Uterus (tissue), 2 donors: ENCODE measurements around the gene PLA2G6.

ENCODE experiments used
- POLR2A ChIP-seq, 2 donors: fragments of 450-650 bp; IDR thresholded peaks; one replicate each; pipeline ENCODE4 v1.6.1; 2016; ENCODE audit warnings: antibody characterized with exemption in 2 of 2, mild to moderate bottlenecking in 1 of 2, moderate library complexity in 1 of 2
- TF ChIP-seq, protein P1 (sequence below), 4 experiments: fragments of 200-600 bp in 2 of 4; fragments of 450-650 bp in 2 of 4; sonication (generic) in 2 of 4; IDR thresholded peaks; one replicate each; pipeline ENCODE4 v1.5.1; 2016 to 2019; ENCODE audit warnings: antibody characterized with exemption in 4 of 4, mild to moderate bottlenecking in 2 of 4, moderate library complexity in 1 of 4

DNA sequence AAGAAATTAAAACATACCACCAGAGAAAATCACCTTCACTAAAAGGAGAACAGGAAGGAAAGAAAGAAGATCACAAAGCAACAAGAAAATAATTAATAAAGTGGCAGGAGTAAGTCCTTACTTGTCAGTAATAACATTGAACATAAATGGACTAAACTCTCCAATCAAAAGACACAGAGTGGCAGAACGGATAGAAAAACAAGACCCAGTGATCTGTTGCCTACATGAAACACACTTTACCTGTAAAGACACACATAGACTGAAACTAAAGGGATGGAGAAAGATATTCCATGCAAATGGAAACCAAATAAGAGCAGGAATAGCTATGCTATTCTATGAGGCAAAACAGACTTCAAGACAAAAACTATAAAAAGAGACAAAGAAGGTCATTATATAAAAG is 25.9 kb downstream of the PLA2G6 start:
- TF ChIP-seq, protein P1, sequence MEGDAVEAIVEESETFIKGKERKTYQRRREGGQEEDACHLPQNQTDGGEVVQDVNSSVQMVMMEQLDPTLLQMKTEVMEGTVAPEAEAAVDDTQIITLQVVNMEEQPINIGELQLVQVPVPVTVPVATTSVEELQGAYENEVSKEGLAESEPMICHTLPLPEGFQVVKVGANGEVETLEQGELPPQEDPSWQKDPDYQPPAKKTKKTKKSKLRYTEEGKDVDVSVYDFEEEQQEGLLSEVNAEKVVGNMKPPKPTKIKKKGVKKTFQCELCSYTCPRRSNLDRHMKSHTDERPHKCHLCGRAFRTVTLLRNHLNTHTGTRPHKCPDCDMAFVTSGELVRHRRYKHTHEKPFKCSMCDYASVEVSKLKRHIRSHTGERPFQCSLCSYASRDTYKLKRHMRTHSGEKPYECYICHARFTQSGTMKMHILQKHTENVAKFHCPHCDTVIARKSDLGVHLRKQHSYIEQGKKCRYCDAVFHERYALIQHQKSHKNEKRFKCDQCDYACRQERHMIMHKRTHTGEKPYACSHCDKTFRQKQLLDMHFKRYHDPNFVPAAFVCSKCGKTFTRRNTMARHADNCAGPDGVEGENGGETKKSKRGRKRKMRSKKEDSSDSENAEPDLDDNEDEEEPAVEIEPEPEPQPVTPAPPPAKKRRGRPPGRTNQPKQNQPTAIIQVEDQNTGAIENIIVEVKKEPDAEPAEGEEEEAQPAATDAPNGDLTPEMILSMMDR (IDR thresholded peaks at IDR 0.05), result no peak
- no peak for TF ChIP-seq POLR2A (IDR thresholded peaks at IDR 0.05)
